ENCODE measurements around the gene RAPGEF6.

DNA sequence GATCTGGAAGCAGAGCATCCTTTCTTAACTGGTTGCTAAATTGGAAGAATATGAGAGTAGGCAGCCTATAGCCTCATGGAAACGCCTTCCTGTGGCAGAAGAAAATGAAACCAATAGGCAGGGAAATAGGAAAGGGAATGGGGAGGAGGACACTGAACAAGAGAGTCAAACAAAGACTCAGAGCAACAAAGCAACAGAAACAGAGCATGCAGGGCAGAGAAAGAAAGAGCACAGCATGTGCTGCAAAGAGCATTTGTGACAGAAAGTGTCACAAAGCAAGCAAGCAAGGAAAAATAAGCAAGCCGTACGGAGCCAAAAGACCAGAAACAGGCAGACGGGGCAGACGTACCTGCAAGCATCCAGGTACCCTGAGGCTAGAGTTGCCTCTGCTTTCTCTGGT lies 123.1 kb downstream of the RAPGEF6 start:
- TF ChIP-seq CTCF (IDR thresholded peaks at IDR 0.05) (no peak), POLR2A (IDR thresholded peaks at IDR 0.05) (no peak)

All from heart left ventricle (tissue), 13 donors.